Measurements from ENCODE around the gene KCTD17. TPM values are rescaled to one million over a fixed set of nuclear protein-coding genes. Genes with fewer than 3 reads are reported as not detected.

Gene KCTD17
- total RNA-seq, 1 experiment from 2014 or later = 39.1 TPM

DNA sequence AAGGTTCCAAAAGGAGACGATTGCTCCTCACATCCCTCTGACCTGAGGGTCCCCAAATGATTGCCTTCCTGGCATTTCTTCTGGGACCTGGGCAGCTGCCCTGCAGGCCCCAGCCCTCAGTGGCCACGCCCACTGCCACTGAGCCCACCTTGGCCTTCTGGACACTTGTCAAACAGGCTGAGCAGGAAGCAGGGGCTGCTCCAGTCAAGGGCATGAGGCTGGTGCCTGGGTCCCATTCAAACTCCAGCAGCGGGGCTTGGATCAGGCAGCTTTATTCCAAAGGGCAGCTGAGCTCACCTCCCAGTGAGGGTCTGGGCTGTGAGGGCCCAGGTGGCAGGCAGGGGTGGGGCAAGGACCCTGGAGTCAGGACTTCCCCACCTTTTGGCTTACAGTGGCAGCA is 13.6 kb downstream of the KCTD17 start:
- intact Hi-C loops (cut with micrococcal nuclease; ENCODE audit: unreplicated experiment) = no loop called here
- CTCF ChIA-PET = no interaction called here

GRCh38 chr22:37065961-37066360 is 14.4 kb downstream of the KCTD17 start:
- Histone ChIP-seq H3K27me3 (replicated peaks; ENCODE audit: insufficient read depth, low read depth, low read length, poor library complexity) (peaks cover 23% of the 10 kb centered on the region), H3K4me1 (ENCODE audit: insufficient read depth, low read length, poor library complexity, severe bottlenecking) (no peaks in the 10 kb centered on the region), H3K9me3 (ENCODE audit: low read depth, low read length, poor library complexity, severe bottlenecking) (no peaks in the 10 kb centered on the region), H3K27ac (ENCODE audit: low read depth, low read length, poor library complexity, severe bottlenecking) (no peak overlapping the region), H3K36me3 (ENCODE audit: insufficient read depth, low read length, poor library complexity, severe bottlenecking) (no peaks in the 10 kb centered on the region), H3K4me3 (ENCODE audit: low read depth, low read length, poor library complexity, severe bottlenecking) (no peak overlapping the region)
- DNase-seq (ENCODE audit: low spot score) = no peak
- POLR2A ChIA-PET (ENCODE audit: low non-redundant PET) = interaction anchor here (0.6 kb wide), 1 partner anchor 219 kb away, joined by 18 read pairs; no protein-coding TSS in a partner anchor
- intact Hi-C loops (cut with micrococcal nuclease; ENCODE audit: unreplicated experiment) = no loop called here
- BruUV-seq (replicated peaks) = no TSS peak
- TF ChIP-seq CTCF (conservative IDR thresholded peaks at IDR 0.05; ENCODE audit: low read depth, low read length) (no peak), EZH2 (IDR thresholded peaks at IDR 0.05; ENCODE audit: borderline replicate concordance, low read depth, low read length, poor library complexity, severe bottlenecking) (no peak)
- CTCF ChIA-PET = no interaction called here

More for the DNA sequence above, 13.6 kb downstream of the KCTD17 start:
- no peaks in the 10 kb centered on the region for H3K4me1 ChIP-seq (ENCODE audit: insufficient read depth, low read length, poor library complexity, severe bottlenecking)
- TF ChIP-seq CTCF (conservative IDR thresholded peaks at IDR 0.05; ENCODE audit: low read depth, low read length) (no peak), EZH2 (IDR thresholded peaks at IDR 0.05; ENCODE audit: borderline replicate concordance, low read depth, low read length, poor library complexity, severe bottlenecking) (no peak)
- no peak overlapping the region for H3K27ac ChIP-seq (ENCODE audit: low read depth, low read length, poor library complexity, severe bottlenecking)
- no peaks in the 10 kb centered on the region for H3K9me3 ChIP-seq (ENCODE audit: low read depth, low read length, poor library complexity, severe bottlenecking)
- no peak overlapping the region for H3K4me3 ChIP-seq (ENCODE audit: low read depth, low read length, poor library complexity, severe bottlenecking)
- no TSS peak for BruUV-seq (replicated peaks)
- DNase-seq (ENCODE audit: low spot score) = no peak
- POLR2A ChIA-PET (ENCODE audit: low non-redundant PET) = no interaction called here
- H3K27me3 ChIP-seq (replicated peaks; ENCODE audit: insufficient read depth, low read depth, low read length, poor library complexity) = peaks cover 19% of the 10 kb centered on the region
- no peaks in the 10 kb centered on the region for H3K36me3 ChIP-seq (ENCODE audit: insufficient read depth, low read length, poor library complexity, severe bottlenecking)

- no peak for TF ChIP-seq CTCF (conservative IDR thresholded peaks at IDR 0.05; ENCODE audit: low read depth, low read length)
- TF ChIP-seq EZH2 (IDR thresholded peaks at IDR 0.05; ENCODE audit: borderline replicate concordance, low read depth, low read length, poor library complexity, severe bottlenecking) = no peak
- no peak for DNase-seq (ENCODE audit: low spot score)
- BruUV-seq (replicated peaks) = no TSS peak
- CTCF ChIA-PET = no interaction called here
- Histone ChIP-seq H3K4me1 (ENCODE audit: insufficient read depth, low read length, poor library complexity, severe bottlenecking) (no peaks in the 10 kb centered on the region), H3K27ac (ENCODE audit: low read depth, low read length, poor library complexity, severe bottlenecking) (no peak overlapping the region), H3K27me3 (replicated peaks; ENCODE audit: insufficient read depth, low read depth, low read length, poor library complexity) (peaks cover 23% of the 10 kb centered on the region), H3K36me3 (ENCODE audit: insufficient read depth, low read length, poor library complexity, severe bottlenecking) (no peaks in the 10 kb centered on the region), H3K4me3 (ENCODE audit: low read depth, low read length, poor library complexity, severe bottlenecking) (no peak overlapping the region), H3K9me3 (ENCODE audit: low read depth, low read length, poor library complexity, severe bottlenecking) (no peaks in the 10 kb centered on the region)
- POLR2A ChIA-PET (ENCODE audit: low non-redundant PET) = no interaction called here
- intact Hi-C loops (cut with micrococcal nuclease; ENCODE audit: unreplicated experiment) = no loop called here
These were observed 15.9 kb downstream of the KCTD17 start for GRCh38 chr22:37067428-37067827.

All from A673 (cell line).